Measurements from ENCODE around the gene TMEM145.

- TF ChIP-seq CREB1 (IDR thresholded peaks at IDR 0.05; ENCODE audit: low read depth) (no peak), RAD21 (IDR thresholded peaks at IDR 0.05; ENCODE audit: low read depth) (no peak), EP300 (IDR thresholded peaks at IDR 0.05; ENCODE audit: borderline replicate concordance) (no peak), TCF12 (IDR thresholded peaks at IDR 0.05; ENCODE audit: low read depth) (no peak), NFIC (IDR thresholded peaks at IDR 0.05) (no peak), TEAD4 (IDR thresholded peaks at IDR 0.05) (no peak), CEBPB (IDR thresholded peaks at IDR 0.05) (no peak), ZBTB7A (IDR thresholded peaks at IDR 0.05; ENCODE audit: low read depth) (no peak)
These were observed 57.6 kb downstream of the TMEM145 start for GRCh38 chr19:42370626-42371175.
